LNCaP clone FGC (cell line): Measurements from ENCODE around the gene NYNRIN.

Experiments used
- DNase-seq: peaks from one replicate; pipeline ENCODE4 v3.0.0-alpha.2; 2011; ENCODE audit warnings: low read depth
- H3K4me3 ChIP-seq: 2 replicates; pipeline ENCODE4 v1.5.1; 2011; ENCODE audit warnings: mild to moderate bottlenecking, low read depth, low read length, control low read depth
- CTCF ChIP-seq: IDR thresholded peaks from 2 replicates; pipeline ENCODE4 v1.5.1; 2012; ENCODE audit warnings: mild to moderate bottlenecking; ENCODE audit not compliant: control insufficient read depth, insufficient read depth; ENCODE audit errors: extremely low read depth

Gene NYNRIN

GRCh38 chr14:24366413-24366720 is 32.4 kb upstream of the NYNRIN start:
- H3K4me3 ChIP-seq: peak overlapping the region; percentile 44
- TF ChIP-seq CTCF: no peak

GRCh38 chr14:24366721-24367513 is 31.9 kb upstream of the NYNRIN start:
- DNase-seq: peak; percentile 92
- no peak for TF ChIP-seq CTCF
- peak overlapping the region; percentile 44 for H3K4me3 ChIP-seq

More at GRCh38 chr14:24366413-24366720, 32.4 kb upstream of the NYNRIN start:
- no peak for DNase-seq

- DNase-seq: peak; percentile 37
- peak within 1 kb of the TSS; percentile 44 for H3K4me3 ChIP-seq
- no peak for TF ChIP-seq CTCF
Measured at GRCh38 chr14:24367514-24368211, 31.1 kb upstream of the NYNRIN start, which contains the start of gene NFATC4. TSS of gene NFATC4 (plus strand) at chr14:24368184. CDS start at chr14:24368341, 157 bp downstream.

- H3K4me3 ChIP-seq: no peak overlapping the region
- no peak for TF ChIP-seq CTCF
- DNase-seq: no peak
Measured at GRCh38 chr14:24368212-24368561, 30.6 kb upstream of the NYNRIN start.

GRCh38 chr14:24368562-24369252 is 30.1 kb upstream of the NYNRIN start:
- H3K4me3 ChIP-seq: no peak overlapping the region
- TF ChIP-seq CTCF: no peak
- no peak for DNase-seq

- no peak overlapping the region for H3K4me3 ChIP-seq
- DNase-seq: no peak
- TF ChIP-seq CTCF: no peak
Measured at GRCh38 chr14:24369463-24369862, 29.3 kb upstream of the NYNRIN start.
